C4-2B (cell line): Measurements from ENCODE around the gene PRADC1.

ENCODE experiments used
- ZFX ChIP-seq: fragments of 450-650 bp; IDR thresholded peaks from 2 replicates; pipeline ENCODE4 v1.6.1; 2017
- TF ChIP-seq, protein P1 (sequence below): fragments of 450-650 bp; conservative IDR thresholded peaks from 2 replicates; pipeline ENCODE4 v1.5.1; 2017; ENCODE audit warnings: mild to moderate bottlenecking

GRCh38 chr2:73264332-73264606 is 31.2 kb upstream of the PRADC1 start:
- TF ChIP-seq, protein P1, sequence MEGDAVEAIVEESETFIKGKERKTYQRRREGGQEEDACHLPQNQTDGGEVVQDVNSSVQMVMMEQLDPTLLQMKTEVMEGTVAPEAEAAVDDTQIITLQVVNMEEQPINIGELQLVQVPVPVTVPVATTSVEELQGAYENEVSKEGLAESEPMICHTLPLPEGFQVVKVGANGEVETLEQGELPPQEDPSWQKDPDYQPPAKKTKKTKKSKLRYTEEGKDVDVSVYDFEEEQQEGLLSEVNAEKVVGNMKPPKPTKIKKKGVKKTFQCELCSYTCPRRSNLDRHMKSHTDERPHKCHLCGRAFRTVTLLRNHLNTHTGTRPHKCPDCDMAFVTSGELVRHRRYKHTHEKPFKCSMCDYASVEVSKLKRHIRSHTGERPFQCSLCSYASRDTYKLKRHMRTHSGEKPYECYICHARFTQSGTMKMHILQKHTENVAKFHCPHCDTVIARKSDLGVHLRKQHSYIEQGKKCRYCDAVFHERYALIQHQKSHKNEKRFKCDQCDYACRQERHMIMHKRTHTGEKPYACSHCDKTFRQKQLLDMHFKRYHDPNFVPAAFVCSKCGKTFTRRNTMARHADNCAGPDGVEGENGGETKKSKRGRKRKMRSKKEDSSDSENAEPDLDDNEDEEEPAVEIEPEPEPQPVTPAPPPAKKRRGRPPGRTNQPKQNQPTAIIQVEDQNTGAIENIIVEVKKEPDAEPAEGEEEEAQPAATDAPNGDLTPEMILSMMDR: no peak
- no peak for TF ChIP-seq ZFX
